HG02678 (cell line): ENCODE measurements around the gene STAT5A.
"Not testable (repeated sequence)": the region's sequence is repeated elsewhere in the genome, so short reads cannot be mapped to it uniquely, and the experiment has no call there.

Experiments
- ATAC-seq: cut with Tn5 transposase; IDR thresholded peaks from one replicate; pipeline ENCODE4 v1.9.1; 2021; ENCODE audit warnings: mild to moderate bottlenecking, moderate library complexity; ENCODE audit not compliant: unreplicated experiment

Gene STAT5A

GRCh38 chr17:42283241-42284023 is 4.9 kb upstream of the STAT5A start:
- ATAC-seq: no peak

- ATAC-seq: no peak
These were observed 4.3 kb upstream of the STAT5A start for GRCh38 chr17:42284024-42284369.

- no peak for ATAC-seq
These were observed 3.7 kb upstream of the STAT5A start for GRCh38 chr17:42284566-42284965.

GRCh38 chr17:42285346-42286050 is 2.8 kb upstream of the STAT5A start:
- no peak for ATAC-seq

- no peak for ATAC-seq
These were observed 1.7 kb upstream of the STAT5A start for GRCh38 chr17:42286411-42287221.

- ATAC-seq: no peak
These were observed 857 bp upstream of the STAT5A start for GRCh38 chr17:42287305-42287976.

- ATAC-seq: no peak
These were observed 709 bp downstream of the STAT5A start for GRCh38 chr17:42288803-42289610.

GRCh38 chr17:42289611-42290181 is 1.4 kb downstream of the STAT5A start:
- ATAC-seq: no peak

- no peak for ATAC-seq
These were observed 2.3 kb downstream of the STAT5A start for GRCh38 chr17:42290577-42290976.

GRCh38 chr17:42291129-42291528 is 2.8 kb downstream of the STAT5A start:
- no peak for ATAC-seq

- ATAC-seq: no peak
These were observed 6.4 kb downstream of the STAT5A start for GRCh38 chr17:42294469-42295398.

GRCh38 chr17:42296012-42296411 is 7.7 kb downstream of the STAT5A start:
- ATAC-seq: no peak

GRCh38 chr17:42297775-42298174 is 9.5 kb downstream of the STAT5A start:
- ATAC-seq: not testable (repeated sequence)

- ATAC-seq: not testable (repeated sequence)
These were observed 11.1 kb downstream of the STAT5A start for GRCh38 chr17:42299361-42299760.

GRCh38 chr17:42299913-42300312 is 11.6 kb downstream of the STAT5A start:
- ATAC-seq: not testable (repeated sequence)

- ATAC-seq: no peak
These were observed 12.7 kb downstream of the STAT5A start for GRCh38 chr17:42301022-42301421.

- no peak for ATAC-seq
These were observed 15.4 kb downstream of the STAT5A start for GRCh38 chr17:42303694-42304093.

- no peak for ATAC-seq
These were observed 16.1 kb downstream of the STAT5A start for GRCh38 chr17:42304187-42305030.
